MM.1S (cell line): ENCODE measurements around the gene TMEM40.

ENCODE experiments used
- CTCF ChIP-seq: fragments of 300-600 bp; sonication (generic); IDR thresholded peaks from 2 replicates; pipeline ENCODE4 v1.5.1; 2016; ENCODE audit warnings: antibody characterized with exemption, low read length, mixed read lengths
- EZH2phosphoT487 ChIP-seq: fragments of 300-600 bp; sonication (generic); IDR thresholded peaks from 2 replicates; pipeline ENCODE4 v1.6.1; 2018; ENCODE audit warnings: antibody characterized with exemption, low read length

GRCh38 chr3:12808587-12808986 is 49.5 kb upstream of the TMEM40 start:
- TF ChIP-seq CTCF (no peak), EZH2phosphoT487 (no peak)
